GM19395 (cell line): ENCODE data around the gene DEFB126.
"Not testable (repeated sequence)": the region's sequence is repeated elsewhere in the genome, so short reads cannot be mapped to it uniquely, and the experiment has no call there.

ENCODE experiments used
- ATAC-seq: cut with Tn5 transposase; IDR thresholded peaks from one replicate; pipeline ENCODE4 v1.9.1; 2021; ENCODE audit warnings: mild to moderate bottlenecking, moderate library complexity; ENCODE audit not compliant: unreplicated experiment

Gene DEFB126, protein sequence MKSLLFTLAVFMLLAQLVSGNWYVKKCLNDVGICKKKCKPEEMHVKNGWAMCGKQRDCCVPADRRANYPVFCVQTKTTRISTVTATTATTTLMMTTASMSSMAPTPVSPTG

DNA sequence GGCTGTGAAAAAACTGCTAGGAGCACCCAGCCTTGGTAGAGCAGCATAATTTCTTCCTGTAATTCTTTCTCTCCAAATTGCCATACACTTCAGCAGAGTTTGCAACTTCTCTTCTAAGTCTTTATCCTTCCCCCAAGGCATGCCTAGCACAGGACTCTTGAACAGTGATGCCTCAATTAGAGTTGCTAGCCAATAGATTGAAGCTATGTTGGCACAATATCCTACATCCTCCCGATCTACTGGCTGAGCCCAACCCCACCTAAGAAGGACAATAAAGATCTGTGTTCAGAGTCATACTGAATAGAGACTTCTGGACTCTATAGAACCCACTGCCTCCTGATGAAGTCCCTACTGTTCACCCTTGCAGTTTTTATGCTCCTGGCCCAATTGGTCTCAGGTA is at the start of gene DEFB126:
Gene DEFB126 (plus strand): TSS at position 301 of the 400 bp plus-strand sequence. CDS start 39 bp downstream, at position 340.
- no peak for ATAC-seq

DNA sequence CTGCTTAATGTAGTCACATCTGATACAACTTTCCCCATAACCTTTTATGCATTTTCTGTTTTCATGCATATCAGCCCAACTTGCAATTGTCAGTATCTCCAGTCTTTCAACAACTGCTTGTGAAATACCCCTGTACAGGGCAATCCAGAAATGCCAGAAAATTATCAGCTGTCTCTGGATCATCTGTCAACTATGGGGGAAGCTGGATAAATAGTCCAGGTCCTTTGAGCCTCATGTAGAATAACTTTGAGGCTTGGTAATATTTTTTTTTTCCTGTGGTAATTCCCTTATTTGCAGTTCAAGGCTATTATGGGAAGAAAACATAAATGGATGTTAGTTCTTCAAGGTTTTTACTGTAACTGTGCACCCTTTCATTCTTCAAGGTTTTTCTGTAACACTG is 48.7 kb upstream of the DEFB126 start:
- ATAC-seq: no peak

DNA sequence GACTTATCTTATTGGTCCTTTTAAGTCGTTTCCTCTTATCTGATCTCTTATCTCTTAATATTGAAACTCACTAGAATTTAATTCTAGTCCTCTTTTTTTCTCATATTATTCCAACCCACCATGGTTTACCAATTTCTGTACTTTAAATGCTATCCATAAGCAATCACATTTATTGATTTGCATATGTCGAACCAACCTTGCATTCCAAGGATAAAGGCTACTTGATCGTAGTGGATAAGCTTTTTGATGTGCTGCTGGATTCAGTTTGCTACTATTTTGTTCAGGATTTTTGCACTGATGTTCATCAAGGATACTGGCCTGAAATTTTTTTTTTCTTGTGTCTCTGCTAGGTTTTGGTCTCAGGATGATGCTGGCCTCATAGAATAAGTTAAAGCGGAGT is 47.2 kb upstream of the DEFB126 start:
- ATAC-seq: no peak

DNA sequence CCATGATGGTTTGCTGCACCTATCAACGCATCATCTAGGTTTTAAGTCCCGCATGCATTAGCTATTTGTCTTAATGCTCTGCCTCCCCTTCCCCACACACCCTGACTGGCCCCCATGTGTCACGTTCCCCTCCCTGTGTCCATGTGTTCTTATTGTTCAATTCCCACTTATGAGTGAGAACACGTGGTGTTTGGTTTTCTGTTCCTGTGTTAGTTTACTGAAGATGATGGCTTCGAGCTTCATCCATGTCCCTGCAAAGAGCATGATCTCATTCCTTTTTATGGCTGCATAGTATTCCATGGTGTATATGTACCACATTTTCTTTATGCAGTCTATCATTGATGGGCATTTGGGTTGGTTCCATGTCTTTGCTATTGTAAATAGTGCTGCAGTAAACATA is 44.7 kb upstream of the DEFB126 start:
- not testable (repeated sequence) for ATAC-seq

DNA sequence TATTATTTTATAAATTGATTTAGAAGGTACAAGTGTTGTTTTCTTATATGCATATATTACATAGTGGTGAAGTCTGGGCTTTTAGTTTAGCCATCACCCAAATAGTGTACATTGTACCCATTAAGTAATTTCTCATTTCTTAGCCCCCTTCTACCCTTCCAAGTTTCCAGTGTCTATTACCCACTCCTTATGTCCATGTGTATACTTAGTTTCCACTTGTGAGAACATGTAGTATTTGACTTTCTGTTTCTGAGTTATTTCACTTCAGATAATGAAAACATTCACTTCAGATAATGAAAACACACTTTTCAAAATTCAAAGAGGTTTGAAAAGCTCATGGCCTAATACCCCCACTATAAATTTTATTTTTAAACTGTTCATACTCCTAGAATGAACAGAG is 40.4 kb upstream of the DEFB126 start:
- ATAC-seq: no peak

- ATAC-seq: no peak
These were observed 38.9 kb upstream of the DEFB126 start for GRCh38 chr20:103456-103855.

DNA sequence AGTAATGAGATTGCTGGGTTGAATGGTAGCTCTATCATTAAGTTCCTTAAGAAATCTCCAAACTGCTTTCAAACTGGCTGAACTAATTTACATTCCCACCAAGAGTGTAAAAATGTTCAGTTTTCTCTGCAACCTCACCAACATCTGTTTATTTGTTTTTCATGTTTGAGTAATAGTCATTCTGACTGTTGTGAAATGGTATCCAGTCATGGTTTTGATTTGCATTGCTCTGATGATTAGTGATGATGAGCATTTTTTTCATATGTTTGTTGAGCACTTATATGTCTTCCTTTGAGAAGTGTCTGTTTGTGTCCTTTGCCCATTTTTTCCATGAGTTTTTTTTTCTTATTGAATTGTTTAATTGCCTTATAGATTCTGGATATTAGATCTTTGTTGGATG is 30.0 kb upstream of the DEFB126 start:
- ATAC-seq: no peak

DNA sequence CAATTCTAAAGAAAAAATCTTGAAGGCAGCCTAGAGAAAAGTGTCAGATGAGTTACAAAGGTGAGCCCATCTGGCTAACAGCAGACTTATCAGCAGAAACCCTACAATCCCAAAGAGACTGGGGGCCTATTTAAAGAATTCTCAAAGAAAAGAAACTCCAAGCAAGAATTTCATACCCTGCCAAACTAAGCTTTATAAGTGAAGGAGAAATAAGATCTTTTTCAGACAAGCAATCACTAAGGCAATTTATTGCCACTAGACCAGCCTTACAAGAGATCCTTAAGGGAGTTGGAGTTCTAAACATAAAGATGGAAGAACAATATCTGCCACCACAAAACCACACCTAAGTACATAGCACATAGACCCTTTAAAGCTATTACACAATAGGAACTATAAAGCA is 24.9 kb upstream of the DEFB126 start:
- no peak for ATAC-seq

DNA sequence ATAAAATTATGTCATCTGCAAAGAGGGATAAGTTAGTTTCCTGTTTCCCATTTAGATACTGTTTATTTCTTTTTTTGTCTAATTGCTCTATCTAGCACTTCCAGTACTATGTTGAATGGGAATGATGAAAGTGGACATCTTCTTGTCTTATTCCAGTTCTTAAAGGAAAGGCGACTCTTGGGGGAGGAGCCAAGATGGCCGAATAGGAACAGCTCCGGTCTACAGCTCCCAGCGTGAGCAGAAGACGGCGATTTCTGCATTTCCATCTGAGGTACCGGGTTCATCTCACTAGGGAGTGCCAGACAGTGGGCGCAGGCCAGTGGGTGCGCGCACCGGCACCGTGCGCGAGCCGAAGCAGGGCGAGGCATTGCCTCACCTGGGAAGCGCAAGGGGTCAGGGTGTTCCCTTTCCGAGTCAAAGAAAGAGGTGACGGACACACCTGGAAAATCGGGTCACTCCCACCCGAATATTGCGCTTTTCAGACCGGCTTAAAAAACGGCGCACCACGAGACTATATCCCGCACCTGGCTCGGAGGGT is 12.5 kb upstream of the DEFB126 start:
- ATAC-seq: not testable (repeated sequence)

- ATAC-seq: no peak
These were observed 4.5 kb upstream of the DEFB126 start for GRCh38 chr20:137668-138490.

DNA sequence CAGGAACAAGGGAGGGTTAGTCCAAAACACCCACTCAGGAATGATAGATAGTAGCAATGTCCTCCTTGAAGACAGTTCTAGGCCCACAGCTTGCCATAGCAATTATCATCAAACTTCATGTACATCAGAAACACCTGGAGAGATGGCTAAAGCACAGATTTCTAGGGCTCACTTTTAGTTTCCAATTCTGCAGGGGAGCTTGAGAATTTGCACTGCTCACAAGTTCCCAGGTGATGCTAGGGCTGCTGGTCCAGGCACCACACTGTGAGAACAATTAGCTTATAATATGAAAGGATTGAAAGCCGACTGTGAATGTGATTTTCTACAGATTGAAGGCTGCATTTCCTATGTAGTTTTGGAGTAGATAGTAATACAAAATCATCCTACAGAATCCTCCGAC is 3.5 kb downstream of the DEFB126 start:
- no peak for ATAC-seq

DNA sequence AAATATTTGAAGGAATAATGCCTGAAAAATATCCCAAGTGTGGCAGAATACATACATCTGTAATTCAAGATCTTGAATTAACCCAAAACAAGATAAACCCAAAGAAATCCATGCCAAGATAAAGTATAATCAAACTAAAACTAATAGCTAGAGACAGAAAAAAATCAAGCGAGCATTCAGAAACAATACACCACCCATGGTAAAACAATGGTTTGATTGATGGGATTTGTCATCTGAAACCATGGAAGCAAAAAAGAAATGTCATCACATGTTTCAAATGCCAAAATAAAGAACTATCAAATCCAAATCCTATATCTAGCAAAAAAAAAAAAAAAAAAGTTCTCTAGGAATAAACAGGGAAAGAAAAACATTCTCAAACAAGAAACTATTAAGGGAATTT is 9.7 kb downstream of the DEFB126 start:
- no peak for ATAC-seq

GRCh38 chr20:157154-157553 is 14.8 kb downstream of the DEFB126 start, which contains the start of gene DEFB127:
Gene DEFB127, plus strand, starts transcription at chr20:157454. Its CDS starts 91 bp downstream, at chr20:157545.
- ATAC-seq: no peak

- ATAC-seq: no peak
These were observed 22.2 kb downstream of the DEFB126 start for GRCh38 chr20:164618-165017.

DNA sequence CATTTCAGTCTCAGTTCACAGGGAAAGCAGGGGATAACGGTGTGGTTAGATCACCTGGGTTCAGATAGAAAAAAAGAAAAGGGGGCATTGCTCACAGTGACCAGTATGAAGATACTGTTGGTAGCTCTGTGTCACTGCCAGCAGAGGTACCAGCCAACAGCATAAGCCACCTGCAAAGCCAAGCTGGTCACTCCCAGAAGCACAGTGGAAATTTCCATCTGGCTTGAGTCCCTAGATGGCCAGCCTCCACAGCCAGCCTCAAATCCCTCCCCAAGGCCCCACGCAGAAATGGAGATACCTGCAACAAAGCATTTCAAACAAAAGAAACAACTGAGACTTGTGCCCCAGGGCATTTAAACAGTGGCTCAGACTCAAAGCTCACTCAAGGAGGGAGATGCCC is 26.5 kb downstream of the DEFB126 start:
- no peak for ATAC-seq

DNA sequence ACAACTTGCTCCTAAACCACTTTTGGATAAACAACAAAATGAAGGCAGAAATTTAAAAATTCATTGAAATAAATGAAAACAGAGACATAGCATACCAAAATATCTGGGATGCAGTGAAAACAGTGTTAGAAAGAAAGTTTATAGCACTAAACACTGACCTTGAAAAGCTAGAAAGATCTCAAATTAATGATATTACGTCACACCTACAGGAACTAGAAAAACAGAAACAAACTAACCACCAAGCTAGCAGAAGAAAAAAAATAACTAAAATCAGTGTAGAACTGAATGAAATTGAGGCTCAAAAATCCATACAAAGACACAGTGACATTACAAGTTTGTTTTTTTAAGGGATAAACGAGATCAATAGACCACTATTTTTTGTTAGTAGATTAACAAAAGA is 41.9 kb downstream of the DEFB126 start:
- ATAC-seq: no peak

DNA sequence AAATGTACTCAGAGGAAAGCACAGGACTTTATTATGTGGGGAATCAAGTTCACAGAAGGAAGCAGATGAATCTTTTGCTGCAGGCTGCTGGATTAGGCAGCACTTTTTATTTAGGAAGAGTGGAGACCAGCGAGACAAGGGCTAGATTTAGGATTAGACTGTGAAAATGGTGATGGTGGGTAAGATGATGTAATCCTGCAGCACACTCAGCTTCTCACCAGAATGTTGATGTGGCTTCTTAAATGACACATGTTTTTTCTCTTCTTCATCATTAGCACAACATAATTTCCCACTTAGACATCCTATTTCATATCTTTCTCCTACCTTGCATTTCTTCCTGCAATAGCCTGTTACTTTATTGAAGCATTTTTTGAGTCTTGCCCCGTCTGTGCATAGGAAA is 45.3 kb downstream of the DEFB126 start:
- no peak for ATAC-seq

GRCh38 chr20:189611-190010 is 47.2 kb downstream of the DEFB126 start, which contains the start of gene DEFB128:
Gene DEFB128, minus strand, starts transcription at chr20:189711. Its CDS starts 88 bp downstream, at chr20:189623.
- ATAC-seq: no peak
